Measurements from ENCODE around the gene SNRNP40. TPM values are rescaled to one million over a fixed set of nuclear protein-coding genes. Genes with fewer than 3 reads are reported as not detected.

SNRNP40 gene
- total RNA-seq, 2 donors from 2014 or later, result 34.7 to 59.6 TPM

DNA sequence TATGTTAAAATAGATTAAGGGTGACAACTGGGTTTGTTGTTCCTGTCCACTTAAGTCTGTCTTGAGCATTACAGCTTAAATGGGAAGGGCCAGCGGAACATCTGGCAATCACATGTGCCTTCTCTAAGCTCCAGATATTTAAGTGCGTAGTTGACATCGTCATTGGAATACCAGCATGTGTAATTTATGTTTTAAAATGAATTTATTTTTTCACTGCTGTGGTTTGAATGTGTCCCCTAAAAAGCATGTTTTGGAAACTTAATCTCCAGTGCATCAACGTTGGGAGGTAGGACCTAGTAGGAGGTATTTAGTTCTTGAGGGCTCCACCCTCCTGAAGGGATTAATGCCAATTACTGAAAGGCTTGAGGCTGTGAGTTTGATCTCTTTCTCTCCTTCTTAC, 13.6 kb upstream of the SNRNP40 start:
- TF ChIP-seq CTCF (IDR thresholded peaks at IDR 0.05), result no peak
- Histone ChIP-seq H3K36me3 (no peaks in the 10 kb centered on the region), H3K9ac (ENCODE audit: low read depth in 2 of 2, low read length in 2 of 2) (no peak overlapping the region), H3K9me3 (no peaks in the 10 kb centered on the region), H3K4me3 (no peak overlapping the region), H3K27ac (no peak overlapping the region), H3K27me3 (no peaks in the 10 kb centered on the region), H3K4me1 (no peaks in the 10 kb centered on the region)
- intact Hi-C loops (cut with DNase I), result no loop called here
- DNase-seq, result no peak

- Histone ChIP-seq H3K9me3 (no peaks in the 10 kb centered on the region), H3K36me3 (no peaks in the 10 kb centered on the region), H3K9ac (ENCODE audit: low read depth in 2 of 2, low read length in 2 of 2) (no peak overlapping the region), H3K4me3 (no peak overlapping the region), H3K27me3 (no peaks in the 10 kb centered on the region), H3K27ac (no peak overlapping the region), H3K4me1 (no peaks in the 10 kb centered on the region)
- intact Hi-C loops (cut with DNase I), result no loop called here
- TF ChIP-seq CTCF (IDR thresholded peaks at IDR 0.05), result no peak
- DNase-seq, result no peak
Observed at GRCh38 chr1:31308036-31308435, 11.4 kb upstream of the SNRNP40 start.

GRCh38 chr1:31306278-31306677, 9.7 kb upstream of the SNRNP40 start:
- no peak for TF ChIP-seq CTCF (IDR thresholded peaks at IDR 0.05)
- Histone ChIP-seq H3K27me3 (no peaks in the 10 kb centered on the region), H3K4me1 (no peaks in the 10 kb centered on the region), H3K4me3 (no peak overlapping the region), H3K27ac (no peak overlapping the region), H3K9me3 (no peaks in the 10 kb centered on the region), H3K9ac (ENCODE audit: low read depth in 2 of 2, low read length in 2 of 2) (no peak overlapping the region), H3K36me3 (no peaks in the 10 kb centered on the region)
- DNase-seq, result no peak
- intact Hi-C loops (cut with DNase I), result no loop called here

- H3K4me1 ChIP-seq, result no peaks in the 10 kb centered on the region
- H3K27ac ChIP-seq, result no peak overlapping the region
- no peak overlapping the region for H3K9ac ChIP-seq (ENCODE audit: low read depth in 2 of 2, low read length in 2 of 2)
- no peaks in the 10 kb centered on the region for H3K9me3 ChIP-seq
- H3K27me3 ChIP-seq, result no peaks in the 10 kb centered on the region
- no peak overlapping the region for H3K4me3 ChIP-seq
- DNase-seq, result no peak
- intact Hi-C loops (cut with DNase I), result no loop called here
- H3K36me3 ChIP-seq, result no peaks in the 10 kb centered on the region
- TF ChIP-seq CTCF (IDR thresholded peaks at IDR 0.05), result no peak
Observed at GRCh38 chr1:31302709-31303441, 6.3 kb upstream of the SNRNP40 start.

DNA sequence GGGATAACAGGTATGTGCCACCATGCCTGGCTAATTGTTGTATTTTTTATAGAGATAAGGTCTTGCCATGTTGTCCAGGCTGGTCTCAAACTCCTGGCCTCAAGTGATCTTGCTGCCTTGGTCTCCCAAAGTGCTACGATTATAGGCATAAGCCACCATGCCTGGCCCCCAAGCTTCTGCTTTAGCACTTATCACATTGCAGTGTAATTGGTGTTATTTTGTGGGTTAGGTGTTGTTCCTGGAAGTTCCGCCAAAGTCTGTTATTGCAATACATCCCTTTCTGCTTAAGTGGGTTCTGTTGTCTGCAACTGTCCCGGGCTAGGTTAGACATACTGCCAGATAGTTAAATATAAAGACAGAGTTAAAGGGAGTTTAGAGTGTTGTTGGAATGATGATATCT, 3.6 kb upstream of the SNRNP40 start:
- H3K27ac ChIP-seq, result no peak overlapping the region
- H3K4me1 ChIP-seq, result no peaks in the 10 kb centered on the region
- TF ChIP-seq CTCF (IDR thresholded peaks at IDR 0.05), result no peak
- no peaks in the 10 kb centered on the region for H3K36me3 ChIP-seq
- H3K27me3 ChIP-seq, result no peaks in the 10 kb centered on the region
- no peak overlapping the region for H3K4me3 ChIP-seq
- H3K9ac ChIP-seq (ENCODE audit: low read depth in 2 of 2, low read length in 2 of 2), result no peak overlapping the region
- no peak for DNase-seq
- no peaks in the 10 kb centered on the region for H3K9me3 ChIP-seq
- intact Hi-C loops (cut with DNase I), result no loop called here

All from colonic mucosa (tissue), 4 donors.